ENCODE data around the gene SPR. TPM values are rescaled to one million over a fixed set of nuclear protein-coding genes. Genes with fewer than 3 reads are reported as not detected.

SPR gene
- total and polyA plus RNA-seq, 2 of the 13 experiments (the other 11 are each of a cell fraction or from before 2014, with no cell fraction given) = 34.0 to 96.0 TPM

GRCh38 chr2:72916743-72917137 is 29.5 kb downstream of the SPR start:
- H3K27me3 ChIP-seq (ENCODE audit: control insufficient read depth in 1 of 2, insufficient read depth in 2 of 2, low read length in 2 of 2) = peaks cover 15 to 85% of the 10 kb centered on the region in 2 experiments
- ATAC-seq (peak; percentile 41), DNase-seq (ENCODE audit: low spot score) (no peak), FAIRE-seq (no peak)
- peak overlapping the region; percentile 12 for H3K27ac ChIP-seq (ENCODE audit: extremely low read length, insufficient read depth, low read length)
- H3K4me3 ChIP-seq (replicated peaks in 1 of 3; ENCODE audit: insufficient read depth in 1 of 3, low read depth in 2 of 3, low read length in 3 of 3) = peak overlapping the region; percentile 64 to 83 (median 69)
- in situ Hi-C loops (cut with HindIII; ENCODE audit: extremely low pct_ligation_motif_present, low pct_unique_long_range_greater_than_20kb) (no loop called here), intact Hi-C loops (cut with micrococcal nuclease; ENCODE audit: unreplicated experiment) (loop anchor here (1.0 kb wide), 2 partner anchors 29 to 261 kb away; partner anchors contain the start of gene SPR)
- CTCF ChIA-PET (ENCODE audit: low intra/inter-chr PET ratio, low total read pairs) = no interaction called here
- 3% methylated on average over 24 of the region's 29 CpGs for WGBS (ENCODE audit: low lambda C conversion rate)
- POLR2A ChIA-PET = interaction anchor here (0.6 to 3.0 kb wide), 5 partner anchors 23 to 57 kb away, joined by 3 to 13 read pairs (median 5); partner anchors contain the start of gene SPR
- H3K79me2 ChIP-seq (ENCODE audit: insufficient read depth, low read length) = no peaks in the 10 kb centered on the region
- H3K9me3 ChIP-seq (ENCODE audit: low read length) = no peaks in the 10 kb centered on the region
- no peaks in the 10 kb centered on the region; the same call in 1 of the 2 replicates for H4K20me1 ChIP-seq (ENCODE audit: insufficient read depth, low read length)
- peak overlapping the region; percentile 100 for H3K4me2 ChIP-seq (ENCODE audit: low read depth, low read length)
- no peaks in the 10 kb centered on the region for H3K36me3 ChIP-seq (replicated peaks in 1 of 2; ENCODE audit: control insufficient read depth in 1 of 2, insufficient read depth in 2 of 2, low read length in 2 of 2)
- H3K4me1 ChIP-seq (ENCODE audit: insufficient read depth, low read length) = peaks cover 41% of the 10 kb centered on the region
- H2AFZ ChIP-seq (ENCODE audit: low read length) = peak overlapping the region; percentile 78
- TSS peak; percentile 63 for BruUV-seq (replicated peaks)
- H3K9ac ChIP-seq (ENCODE audit: insufficient read depth, low read depth, low read length) = peak overlapping the region; percentile 62
- TF ChIP-seq PHF8 (CRISPR knock-in tag; IDR thresholded peaks at IDR 0.05) = peak; percentile 20
- TF ChIP-seq ZNF563 (CRISPR knock-in tag; IDR thresholded peaks at IDR 0.05) = 0 out of 2 replicates have a peak, but pooled peaks have one; percentile 16
- 0 out of 2 replicates have a peak, but pooled peaks have one; percentile 20 for TF ChIP-seq ZNF790 (CRISPR knock-in tag; IDR thresholded peaks at IDR 0.05; ENCODE audit: borderline replicate concordance)
- peak; percentile 43; the same call in 1 of the 2 replicates for TF ChIP-seq MED13 (CRISPR knock-in tag; IDR thresholded peaks at IDR 0.05)
- TF ChIP-seq SALL1 (CRISPR knock-in tag; IDR thresholded peaks at IDR 0.05) = no peak
- peak; percentile 76; the same call in 1 of the 2 replicates for TF ChIP-seq ZNF709 (CRISPR knock-in tag; IDR thresholded peaks at IDR 0.05)
- no peak for TF ChIP-seq ZNF747 (CRISPR knock-in tag; IDR thresholded peaks at IDR 0.05; ENCODE audit: borderline replicate concordance)
- TF ChIP-seq ZNF687 (CRISPR knock-in tag; IDR thresholded peaks at IDR 0.05) = peak; percentile 2
- peak; percentile 44; the same call in 1 of the 2 replicates for TF ChIP-seq ZNF777 (CRISPR knock-in tag; IDR thresholded peaks at IDR 0.05)
- TF ChIP-seq AGO1 (IDR thresholded peaks at IDR 0.05; ENCODE audit: low read depth, low read length, poor library complexity, severe bottlenecking) = peak; percentile 24
- 0 out of 2 replicates have a peak, but pooled peaks have one; percentile 36 for TF ChIP-seq ZC3H13 (CRISPR knock-in tag; IDR thresholded peaks at IDR 0.05)
- TF ChIP-seq ZNF232 (CRISPR knock-in tag; IDR thresholded peaks at IDR 0.05; ENCODE audit: borderline replicate concordance) = 0 out of 2 replicates have a peak, but pooled peaks have one; percentile 52
- no peak for TF ChIP-seq MXD3 (CRISPR knock-in tag; IDR thresholded peaks at IDR 0.05)
- TF ChIP-seq PRDM10 (CRISPR knock-in tag; IDR thresholded peaks at IDR 0.05; ENCODE audit: low read depth) = 0 out of 2 replicates have a peak, but pooled peaks have one; percentile 3
- TF ChIP-seq FOSL1 (CRISPR knock-in tag; IDR thresholded peaks at IDR 0.05; ENCODE audit: borderline replicate concordance) = peak; percentile 31; the same call in 1 of the 2 replicates
- TF ChIP-seq HES4 (CRISPR knock-in tag; IDR thresholded peaks at IDR 0.05; ENCODE audit: borderline replicate concordance) = peak; percentile 31; the same call in 1 of the 2 replicates
